GM18505 (cell line): ENCODE measurements around the gene SATB2.

ENCODE experiments used
- ATAC-seq: cut with Tn5 transposase; IDR thresholded peaks from one replicate; pipeline ENCODE4 v1.9.1; 2021; ENCODE audit not compliant: unreplicated experiment
- POLR2A ChIP-seq: IDR thresholded peaks from 4 replicates; pipeline ENCODE4 v1.6.1; 2011; ENCODE audit warnings: borderline replicate concordance; ENCODE audit not compliant: insufficient read depth, insufficient read length; ENCODE audit errors: extremely low read depth

The SATB2 gene

GRCh38 chr2:199470672-199471442, 13.1 kb upstream of the SATB2 start:
- ATAC-seq = no peak
- TF ChIP-seq POLR2A = no peak

DNA sequence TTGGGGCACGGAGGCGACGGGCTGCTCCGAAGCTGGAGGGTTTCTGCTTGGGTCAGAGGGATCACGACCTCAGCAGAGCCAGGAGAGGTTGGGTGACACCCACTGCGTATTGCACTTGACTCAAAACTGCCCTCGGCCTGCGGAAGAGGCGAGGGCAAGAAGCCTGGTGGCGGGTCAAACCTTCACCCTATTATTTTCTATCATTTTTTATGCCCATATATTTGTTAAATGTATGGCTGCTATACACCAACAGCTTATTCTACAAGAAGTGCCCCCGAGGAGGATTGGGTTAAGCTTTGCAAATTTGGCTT, 12.6 kb upstream of the SATB2 start:
- ATAC-seq = no peak
- no peak for TF ChIP-seq POLR2A

- no peak for TF ChIP-seq POLR2A
- no peak for ATAC-seq
Observed at GRCh38 chr2:199469514-199470360, 12.0 kb upstream of the SATB2 start.

DNA sequence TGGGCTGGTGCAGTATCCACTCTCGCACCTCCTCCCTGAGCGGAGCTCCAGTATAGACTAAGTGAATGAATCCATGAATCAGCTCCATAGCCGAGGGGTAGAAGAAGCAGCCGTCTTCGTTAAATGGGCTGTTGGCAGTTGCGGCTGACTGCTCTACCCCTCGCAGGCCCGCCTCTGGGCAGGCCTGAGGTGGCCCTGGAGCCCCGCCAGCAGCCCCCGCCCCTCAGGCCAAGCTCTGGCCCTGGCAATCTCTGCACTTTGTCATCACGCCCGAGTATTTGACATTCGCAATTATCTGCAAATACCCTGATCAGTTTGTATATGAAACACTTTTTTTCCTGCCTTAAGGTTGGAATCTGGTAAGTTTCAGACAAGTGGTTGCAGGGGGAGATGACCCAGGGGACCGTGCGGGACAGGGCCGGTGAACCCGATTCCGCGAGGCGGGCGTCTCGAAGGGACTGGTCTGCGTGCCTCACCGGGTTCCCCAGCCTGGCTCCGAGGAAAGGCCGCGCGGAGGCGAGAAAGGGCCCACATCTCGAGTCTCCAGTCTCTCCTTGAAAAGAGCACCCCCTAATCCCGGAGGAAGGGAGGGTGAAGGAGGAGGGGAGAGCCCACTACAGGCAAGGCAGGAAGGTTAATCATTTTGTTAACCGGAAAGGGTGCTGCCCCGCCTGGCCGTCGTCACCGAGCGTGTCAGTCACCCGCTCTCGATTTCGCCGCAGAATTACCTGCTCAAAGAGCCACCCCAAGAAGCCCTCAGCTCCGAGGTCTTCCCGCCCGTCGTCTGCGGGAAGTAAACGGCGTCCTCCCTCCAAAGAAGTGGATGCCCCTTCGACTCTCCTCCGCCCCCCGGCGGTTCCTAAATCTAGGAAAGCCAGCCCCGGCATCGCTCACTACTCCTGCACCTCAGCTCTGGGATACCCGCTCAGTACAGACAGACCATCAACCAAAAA, 11.1 kb upstream of the SATB2 start:
- ATAC-seq = no peak
- no peak for TF ChIP-seq POLR2A

DNA sequence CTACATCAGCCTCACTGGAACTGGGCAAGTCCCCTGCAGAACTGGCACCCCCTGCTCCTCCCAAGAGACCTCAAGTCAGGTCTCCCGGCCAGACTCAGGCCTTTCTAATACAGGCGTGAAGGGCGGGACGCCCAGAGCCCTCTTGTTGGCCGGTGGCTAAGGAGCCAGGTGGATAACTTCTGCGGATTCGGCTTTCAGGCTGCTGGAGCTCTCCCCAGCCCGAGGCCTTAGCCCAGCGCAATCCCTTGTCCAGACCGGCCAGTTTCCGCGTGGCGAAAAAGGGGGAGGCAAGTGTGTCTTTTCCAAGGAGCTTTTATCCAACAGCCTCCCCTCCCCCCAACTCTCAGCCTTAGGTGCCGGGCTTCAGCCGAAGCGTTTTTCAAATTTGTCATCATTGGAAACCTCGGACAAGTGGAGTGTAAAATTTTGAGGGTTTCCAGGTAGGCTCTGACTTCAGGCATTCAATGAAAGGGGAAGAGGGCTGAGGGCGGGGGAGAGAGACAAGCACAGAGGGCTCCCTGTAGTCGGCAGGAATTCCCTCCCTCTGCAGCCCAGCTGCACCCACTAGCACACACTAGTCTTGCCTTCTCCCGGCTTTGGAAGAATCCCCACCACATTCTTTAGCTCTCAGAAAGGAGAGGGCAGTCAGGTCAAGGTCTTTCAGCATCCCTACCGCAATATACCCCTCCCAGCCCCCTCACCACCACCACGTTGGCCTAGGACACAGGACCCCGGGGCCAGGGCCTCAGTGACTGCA, 9.5 kb upstream of the SATB2 start:
- TF ChIP-seq POLR2A = no peak
- no peak for ATAC-seq

DNA sequence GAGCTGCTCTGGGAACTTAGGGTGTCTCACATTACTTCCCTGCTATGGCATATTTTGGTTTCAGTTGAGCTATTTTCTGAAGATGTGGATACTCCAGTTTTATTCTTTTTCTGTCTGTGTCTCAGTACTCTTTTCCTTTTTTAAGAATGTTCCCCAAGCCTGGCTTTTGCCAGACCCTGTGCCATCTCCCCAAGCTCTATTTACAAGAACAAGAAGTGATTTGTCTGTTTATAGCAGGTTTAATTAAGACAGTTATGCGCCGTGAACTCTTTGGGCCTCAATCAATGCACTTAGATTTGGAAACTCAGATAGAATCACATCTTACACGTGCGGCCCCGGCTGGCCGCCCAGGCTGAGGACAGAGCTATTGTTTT, 8.9 kb upstream of the SATB2 start:
- no peak for ATAC-seq
- no peak for TF ChIP-seq POLR2A

GRCh38 chr2:199465988-199466691, 8.4 kb upstream of the SATB2 start:
- no peak for TF ChIP-seq POLR2A
- no peak for ATAC-seq

DNA sequence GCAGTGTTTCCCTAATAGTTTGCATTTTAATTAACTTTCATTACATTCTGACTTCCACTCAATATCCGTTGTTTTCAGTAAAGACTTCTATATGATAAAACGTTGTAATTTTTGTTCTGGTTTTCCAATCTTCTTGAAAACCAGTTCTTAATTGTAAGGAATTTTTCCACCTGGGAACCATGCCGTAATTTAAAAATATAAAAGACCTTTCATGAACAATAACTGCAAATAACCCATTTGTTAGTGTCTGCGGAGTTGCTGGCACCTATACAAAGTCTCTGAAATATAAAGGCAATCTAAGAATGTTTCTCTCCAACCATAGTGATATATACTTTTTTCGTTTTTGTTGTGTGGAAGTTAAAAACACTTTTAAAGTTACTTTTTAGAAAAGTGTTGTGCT, 7.7 kb upstream of the SATB2 start:
- ATAC-seq = no peak
- TF ChIP-seq POLR2A = no peak

DNA sequence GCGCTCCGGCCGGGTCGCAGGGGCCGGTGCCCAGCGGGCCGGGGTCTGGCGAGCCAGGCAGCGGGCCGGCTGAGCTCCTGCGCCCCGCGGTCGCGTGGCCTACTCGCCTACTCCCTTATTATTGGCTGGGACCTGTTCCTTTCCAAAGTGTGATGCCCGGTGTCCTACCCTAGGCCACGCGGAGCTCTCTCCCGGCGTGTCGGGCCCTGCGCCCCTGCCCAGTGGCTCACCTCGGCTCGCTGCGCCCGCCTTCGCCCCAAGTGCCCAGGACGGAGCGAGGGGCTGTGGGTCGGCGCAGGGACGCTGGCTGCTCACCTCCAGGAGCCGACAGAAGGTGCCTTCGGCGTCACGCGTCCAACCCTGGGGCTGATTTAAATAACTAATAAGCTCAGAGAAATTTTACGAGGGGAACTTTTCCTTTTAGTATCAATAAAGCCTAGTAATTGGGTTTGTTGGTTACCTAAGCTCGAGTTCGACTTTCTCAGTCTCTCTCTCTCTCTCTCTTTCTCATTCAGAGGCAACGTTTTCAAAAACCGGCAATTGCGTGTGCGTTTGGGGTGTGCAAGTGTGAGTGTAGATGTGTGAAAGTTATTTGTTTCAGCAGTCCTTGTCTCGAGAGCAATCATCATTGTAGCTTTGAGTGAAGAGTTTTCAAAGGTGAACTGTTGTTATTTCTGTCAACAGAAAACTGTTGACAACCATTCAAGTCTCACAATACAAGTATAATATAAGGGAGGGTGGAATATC, 7.0 kb upstream of the SATB2 start:
- no peak for TF ChIP-seq POLR2A
- ATAC-seq = no peak

- no peak for ATAC-seq
Observed at GRCh38 chr2:199463708-199464605, 6.2 kb upstream of the SATB2 start.

DNA sequence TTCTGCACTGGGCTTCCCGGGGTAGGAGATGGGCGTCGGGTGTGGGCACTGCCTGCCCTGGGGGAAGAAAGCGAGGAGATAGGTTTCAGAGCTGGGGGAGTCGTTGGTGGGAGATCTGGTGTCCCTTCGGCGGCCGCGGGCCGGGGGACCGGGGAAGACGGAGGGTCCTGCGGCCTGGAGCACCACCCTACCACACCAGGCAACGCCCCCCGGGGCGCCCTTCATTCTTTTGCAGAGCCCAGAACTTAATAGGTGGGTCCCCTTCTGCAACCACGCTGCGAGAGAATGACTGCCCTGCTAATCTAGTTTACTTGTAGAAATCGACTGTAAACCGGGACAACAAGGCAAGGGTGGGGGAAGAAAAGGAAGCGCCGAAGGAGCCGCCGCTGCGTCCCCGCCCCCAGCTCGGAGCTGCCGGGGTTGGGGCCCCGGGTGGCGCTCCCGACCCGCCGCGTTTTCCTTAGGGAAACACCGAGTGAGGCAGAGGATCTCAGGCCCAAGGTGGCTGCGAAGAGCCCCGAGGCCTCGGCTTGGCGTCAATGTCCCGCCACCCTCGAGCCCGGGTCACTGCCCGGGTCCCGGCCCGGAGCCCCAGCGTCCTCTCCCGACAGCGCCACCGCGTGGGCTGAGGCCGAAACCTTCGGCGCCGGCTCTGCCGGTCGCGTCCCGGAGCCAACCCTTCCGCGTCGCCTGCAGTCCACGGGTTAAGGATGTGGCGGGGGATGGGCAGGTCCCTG, 5.4 kb upstream of the SATB2 start:
- TF ChIP-seq POLR2A = no peak
- ATAC-seq = peak; percentile 42

More at GRCh38 chr2:199463708-199464605, 6.2 kb upstream of the SATB2 start:
- TF ChIP-seq POLR2A = no peak
